ENCODE results near the gene DUOX2.
A peak's percentile ranks its signal among the peaks of the same experiment; 100 is the strongest.
"Not testable (repeated sequence)": the region's sequence is repeated elsewhere in the genome, so short reads cannot be mapped to it uniquely, and the experiment has no call there.

Gene DUOX2

GRCh38 chr15:45118131-45118588, 4.2 kb upstream of the DUOX2 start:
- DNase-seq = peak; percentile 95

- DNase-seq = no peak
Measured at GRCh38 chr15:45117308-45118130, 3.5 kb upstream of the DUOX2 start.

- peak; percentile 74 for DNase-seq
Measured at GRCh38 chr15:45116482-45117307, 2.7 kb upstream of the DUOX2 start.

GRCh38 chr15:45116006-45116481, 2.1 kb upstream of the DUOX2 start:
- DNase-seq = no peak

- DNase-seq = no peak
Measured at GRCh38 chr15:45115312-45115820, 1.4 kb upstream of the DUOX2 start.

- peak; percentile 40 for DNase-seq
Measured at GRCh38 chr15:45114751-45115085, 746 bp upstream of the DUOX2 start.

- DNase-seq = no peak
Measured at GRCh38 chr15:45113380-45113990, 487 bp downstream of the DUOX2 start.

GRCh38 chr15:45112591-45113379, 1.2 kb downstream of the DUOX2 start:
- peak; percentile 75 for DNase-seq

GRCh38 chr15:45112143-45112590, 1.8 kb downstream of the DUOX2 start:
- DNase-seq = no peak

- no peak for DNase-seq
Measured at GRCh38 chr15:45111390-45112142, 2.4 kb downstream of the DUOX2 start.

- DNase-seq = no peak
Measured at GRCh38 chr15:45110256-45110820, 3.6 kb downstream of the DUOX2 start.

GRCh38 chr15:45107941-45108630, 5.9 kb downstream of the DUOX2 start:
- no peak for DNase-seq

- no peak for DNase-seq
Measured at GRCh38 chr15:45106002-45106790, 7.8 kb downstream of the DUOX2 start.

GRCh38 chr15:45105586-45105985, 8.4 kb downstream of the DUOX2 start:
- no peak for DNase-seq

GRCh38 chr15:45104170-45104569, 9.8 kb downstream of the DUOX2 start:
- DNase-seq = not testable (repeated sequence)

- DNase-seq = no peak
Measured at GRCh38 chr15:45102226-45102625, 11.7 kb downstream of the DUOX2 start.

GRCh38 chr15:45101749-45102148, 12.2 kb downstream of the DUOX2 start:
- no peak for DNase-seq

- DNase-seq = no peak
Measured at GRCh38 chr15:45100884-45101625, 12.9 kb downstream of the DUOX2 start.

Data from retina (tissue), 1 donor.